SK-N-SH (cell line): ENCODE results near the gene SHB. TPM values are rescaled to one million over a fixed set of nuclear protein-coding genes. Genes with fewer than 3 reads are reported as not detected.

Experiments
- CTCF ChIA-PET: fragments of 300-600, 350-600 bp; formaldehyde crosslinking; extraction: SDS; loops from one replicate; lab custom pipeline; 2021; lab: Yijun Ruan, JAX
- POLR2A ChIA-PET: fragments of 350-600 bp; sonication (Branson Sonifier 250); formaldehyde crosslinking; extraction: SDS; loops from one replicate; lab custom pipeline; 2020; ENCODE audit warnings: antibody characterized with exemption, inconsistent platforms; lab: Yijun Ruan, JAX
- DNase-seq: peaks from one replicate; pipeline ENCODE4 v3.0.0; 2012
- H2AFZ ChIP-seq: fragments of 200-600 bp; sonication (generic); 2 replicates; pipeline ENCODE4 v1.8.1; 2016; ENCODE audit warnings: antibody characterized with exemption, mild to moderate bottlenecking, low read depth
- H3F3A ChIP-seq: fragments of 200-600 bp; sonication (generic); replicated peaks from 2 replicates; pipeline ENCODE3; 2016; ENCODE audit warnings: antibody characterized with exemption, mild to moderate bottlenecking; ENCODE audit not compliant: insufficient read depth
- H3K27ac ChIP-seq, 2 experiments: fragments of 200-500 bp in 1 of 2; fragments of 200-600 bp in 1 of 2; sonication (Bioruptor generic) in 1 of 2; sonication (generic), shearing (Covaris generic) in 1 of 2; 2 replicates each; pipeline versions ENCODE4 v1.5.1 to v1.6.1; 2014 to 2016; ENCODE audit warnings: low read depth in 2 of 2, inconsistent platforms in 1 of 2, low read length in 1 of 2, mild to moderate bottlenecking in 1 of 2, mixed read lengths in 1 of 2
- H3K27me3 ChIP-seq: fragments of 200-600 bp; sonication (generic), shearing (Covaris generic); 2 replicates; pipeline ENCODE4 v1.6.1; 2016; ENCODE audit warnings: mixed run types; ENCODE audit not compliant: insufficient read depth
- H3K36me3 ChIP-seq, 2 experiments: fragments of 200-500 bp in 1 of 2; fragments of 200-600 bp in 1 of 2; sonication (Bioruptor generic) in 1 of 2; sonication (generic) in 1 of 2; replicated peaks in 1 of 2; 2 replicates each; pipeline versions ENCODE3 to v1.5.1; 2014 to 2016; ENCODE audit warnings: low read length in 1 of 2, mild to moderate bottlenecking in 1 of 2; ENCODE audit not compliant: insufficient read depth in 2 of 2, control insufficient read depth in 1 of 2
- H3K4me1 ChIP-seq, 2 experiments: fragments of 200-500 bp in 1 of 2; fragments of 200-600 bp in 1 of 2; sonication (Bioruptor generic) in 1 of 2; sonication (generic), shearing (Covaris generic) in 1 of 2; 2 replicates each; pipeline versions ENCODE4 v1.5.1 to v1.6.1; 2014 to 2016; ENCODE audit warnings: low read depth in 1 of 2, low read length in 1 of 2, mixed run types in 1 of 2; ENCODE audit not compliant: insufficient read depth in 2 of 2, control insufficient read depth in 1 of 2
- H3K4me2 ChIP-seq: fragments of 200-600 bp; sonication (generic), shearing (Covaris generic); 2 replicates; pipeline ENCODE4 v1.6.1; 2017; ENCODE audit warnings: mixed run types
- H3K4me3 ChIP-seq, 2 experiments: fragments of 200-500 bp in 1 of 2; fragments of 200-600 bp in 1 of 2; sonication (Bioruptor generic) in 1 of 2; sonication (generic), shearing (Covaris generic) in 1 of 2; 2 replicates each; pipeline versions ENCODE4 v1.5.1 to v1.8.1; 2014 to 2016; ENCODE audit warnings: low read depth in 2 of 2, inconsistent platforms in 1 of 2, low read length in 1 of 2, mild to moderate bottlenecking in 1 of 2, mixed read lengths in 1 of 2, moderate library complexity in 1 of 2
- H3K79me2 ChIP-seq: fragments of 200-600 bp; sonication (generic); 2 replicates; pipeline ENCODE4 v1.8.1; 2017; ENCODE audit warnings: mild to moderate bottlenecking; ENCODE audit not compliant: insufficient read depth
- H3K9ac ChIP-seq: fragments of 200-600 bp; sonication (generic); 2 replicates; pipeline ENCODE4 v1.6.1; 2017; ENCODE audit warnings: mixed run types
- H3K9me2 ChIP-seq: fragments of 200-600 bp; sonication (generic); 2 replicates; pipeline ENCODE4 v1.6.1; 2017; ENCODE audit warnings: mixed run types
- H3K9me3 ChIP-seq: fragments of 200-600 bp; sonication (generic); 2 replicates; pipeline ENCODE4 v1.6.1; 2017; ENCODE audit warnings: mixed run types, mild to moderate bottlenecking, moderate library complexity
- H4K20me1 ChIP-seq: fragments of 200-600 bp; sonication (generic); 2 replicates; pipeline ENCODE4 v1.6.1; 2017; ENCODE audit warnings: mild to moderate bottlenecking, mixed run types; ENCODE audit not compliant: insufficient read depth
- EP300 ChIP-seq, 2 experiments: IDR thresholded peaks; 2 replicates each; pipeline versions ENCODE4 v1.4.0 to v1.6.1; 2012; ENCODE audit warnings: borderline replicate concordance in 1 of 2, low read depth in 1 of 2, low read length in 1 of 2
- FOSL2 ChIP-seq: IDR thresholded peaks from 2 replicates; pipeline ENCODE4 v1.4.0; 2012; ENCODE audit warnings: low read depth, mild to moderate bottlenecking, moderate library complexity, borderline replicate concordance
- FOXJ3 ChIP-seq: sonication (generic); formaldehyde crosslinking; IDR thresholded peaks from 2 replicates; pipeline ENCODE4 v1.5.1; 2020; ENCODE audit warnings: mild to moderate bottlenecking, missing genetic modification reagents
- MEF2A ChIP-seq: IDR thresholded peaks from 2 replicates; pipeline ENCODE4 v1.4.0; 2012; ENCODE audit warnings: low read depth, borderline replicate concordance
- NFIC ChIP-seq: IDR thresholded peaks from 2 replicates; pipeline ENCODE4 v1.4.0; 2012; ENCODE audit warnings: borderline replicate concordance
- RAD21 ChIP-seq: IDR thresholded peaks from 2 replicates; pipeline ENCODE4 v1.6.1; 2012; ENCODE audit warnings: mild to moderate bottlenecking, low read length
- RCOR1 ChIP-seq: fragments of 150-350 bp; IDR thresholded peaks from 2 replicates; pipeline ENCODE4 v1.6.1; 2017; ENCODE audit warnings: antibody characterized with exemption, low read length
- RFX5 ChIP-seq: IDR thresholded peaks from 2 replicates; pipeline ENCODE4 v1.6.1; 2012; ENCODE audit warnings: mild to moderate bottlenecking, improper control_type of control experiment, low read length
- RXRA ChIP-seq: IDR thresholded peaks from 2 replicates; pipeline ENCODE4 v1.4.0; 2012; ENCODE audit warnings: low read depth, mild to moderate bottlenecking, borderline replicate concordance
- SIN3A ChIP-seq: IDR thresholded peaks from 2 replicates; pipeline ENCODE4 v1.6.1; 2012; ENCODE audit warnings: low read depth, mild to moderate bottlenecking, low read length, moderate library complexity, borderline replicate concordance
- SMC3 ChIP-seq: IDR thresholded peaks from 2 replicates; pipeline ENCODE4 v1.6.1; 2012; ENCODE audit warnings: low read depth, low read length, improper control_type of control experiment
- TCF12 ChIP-seq: IDR thresholded peaks from 2 replicates; pipeline ENCODE4 v1.4.0; 2012
- TEAD4 ChIP-seq: IDR thresholded peaks from 2 replicates; pipeline ENCODE4 v1.4.0; 2012; ENCODE audit warnings: mild to moderate bottlenecking, borderline replicate concordance; ENCODE audit not compliant: insufficient read depth
- YY1 ChIP-seq: IDR thresholded peaks from 2 replicates; pipeline ENCODE4 v1.4.0; 2012; ENCODE audit warnings: low read depth, mild to moderate bottlenecking
- WGBS: methylation state at CpG from one replicate; pipeline ENCODE4 v1.1.6; 2017; ENCODE audit warnings: low lambda C conversion rate; 5-methylcytosine and 5-hydroxymethylcytosine counted together
- polyA plus RNA-seq, 3 experiments: library from polyadenylated mRNA; depleted of rRNA; stranded (reverse); fragments of >200 nt; gene quantifications; 2 replicates each; pipeline ENCODE4 v1.2.3, GENCODE V29; 2012
- TF ChIP-seq, protein P1 (sequence below): fragments of 150-350 bp; IDR thresholded peaks from 2 replicates; pipeline ENCODE4 v1.6.1; 2017; ENCODE audit warnings: antibody characterized with exemption, low read length, low read depth, borderline replicate concordance
- TF ChIP-seq, protein P2 (sequence below): IDR thresholded peaks from 2 replicates; pipeline ENCODE4 v1.4.0; 2012; ENCODE audit warnings: low read depth
- TF ChIP-seq, protein P3 (sequence below): IDR thresholded peaks from 2 replicates; pipeline ENCODE4; 2012
- TF ChIP-seq, protein P4 (sequence below): IDR thresholded peaks from 2 replicates; pipeline ENCODE4 v1.4.0; 2012; ENCODE audit warnings: low read depth, borderline replicate concordance

SHB gene
- polyA plus RNA-seq, 1 of the 3 experiments (the other 2 are of a cell fraction) = 26.0 TPM

DNA sequence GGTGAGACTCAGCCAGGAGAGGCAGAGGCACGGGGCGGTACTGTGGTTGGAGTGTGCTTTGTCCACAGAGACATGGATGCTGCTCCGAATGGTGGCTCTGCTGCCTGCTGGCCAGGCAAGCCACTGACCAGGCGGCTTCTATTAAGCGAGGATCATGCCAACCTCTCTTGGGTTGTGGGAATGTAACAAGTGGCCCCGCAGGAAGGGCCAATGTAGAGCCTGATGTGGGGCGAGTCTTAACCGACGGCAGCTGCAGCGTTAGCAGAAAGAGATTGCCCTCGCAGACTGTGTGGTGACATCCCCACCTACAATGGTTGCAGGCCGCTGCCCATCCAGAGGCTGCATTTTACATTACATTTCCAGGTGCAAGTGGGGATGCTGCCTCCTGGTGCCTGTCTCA lies 118.5 kb downstream of the SHB start:
- peak overlapping the region; percentile 31 to 57; a peak in 2 of 4 replicates for H3K27ac ChIP-seq
- H2AFZ ChIP-seq = no peak overlapping the region
- no peak for DNase-seq
- H3F3A ChIP-seq = peaks cover 34% of the 10 kb centered on the region
- no peaks in the 10 kb centered on the region for H3K9me3 ChIP-seq
- 95% methylated on average over 12 of the region's 12 CpGs for WGBS
- no peak overlapping the region for H3K4me2 ChIP-seq
- peak; percentile 26 for TF ChIP-seq RAD21
- TF ChIP-seq SMC3 = peak; percentile 26; the same call in 1 of the 2 replicates
- TF ChIP-seq EP300 (IDR thresholded peaks at IDR 0.05; ENCODE audit: borderline replicate concordance in 1 of 2, low read depth in 1 of 2, low read length in 1 of 2) = no peak
- TF ChIP-seq, protein P1, sequence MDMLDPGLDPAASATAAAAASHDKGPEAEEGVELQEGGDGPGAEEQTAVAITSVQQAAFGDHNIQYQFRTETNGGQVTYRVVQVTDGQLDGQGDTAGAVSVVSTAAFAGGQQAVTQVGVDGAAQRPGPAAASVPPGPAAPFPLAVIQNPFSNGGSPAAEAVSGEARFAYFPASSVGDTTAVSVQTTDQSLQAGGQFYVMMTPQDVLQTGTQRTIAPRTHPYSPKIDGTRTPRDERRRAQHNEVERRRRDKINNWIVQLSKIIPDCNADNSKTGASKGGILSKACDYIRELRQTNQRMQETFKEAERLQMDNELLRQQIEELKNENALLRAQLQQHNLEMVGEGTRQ = no peak
- TF ChIP-seq YY1 = no peak
- H3K9ac ChIP-seq = no peak overlapping the region
- ChIA-PET CTCF (interaction anchor here (1.1 to 1.8 kb wide), 2 partner anchors 37 to 47 kb away, joined by 4 to 7 read pairs; no protein-coding TSS in a partner anchor), POLR2A (interaction anchor here (0.7 kb wide), 1 partner anchor 16 kb away, joined by 5 read pairs; no protein-coding TSS in a partner anchor)
- peaks cover 60% of the 10 kb centered on the region; the same call in 1 of the 2 replicates for H3K79me2 ChIP-seq
- H3K4me3 ChIP-seq = no peak overlapping the region
- peaks cover 29 to 44% of the 10 kb centered on the region in 2 experiments; a peak in 3 of 4 replicates for H3K4me1 ChIP-seq
- peaks cover 18 to 33% of the 10 kb centered on the region in 2 experiments for H3K36me3 ChIP-seq
- no peaks in the 10 kb centered on the region for H3K9me2 ChIP-seq
- H3K27me3 ChIP-seq = no peaks in the 10 kb centered on the region
- H4K20me1 ChIP-seq = no peaks in the 10 kb centered on the region

DNA sequence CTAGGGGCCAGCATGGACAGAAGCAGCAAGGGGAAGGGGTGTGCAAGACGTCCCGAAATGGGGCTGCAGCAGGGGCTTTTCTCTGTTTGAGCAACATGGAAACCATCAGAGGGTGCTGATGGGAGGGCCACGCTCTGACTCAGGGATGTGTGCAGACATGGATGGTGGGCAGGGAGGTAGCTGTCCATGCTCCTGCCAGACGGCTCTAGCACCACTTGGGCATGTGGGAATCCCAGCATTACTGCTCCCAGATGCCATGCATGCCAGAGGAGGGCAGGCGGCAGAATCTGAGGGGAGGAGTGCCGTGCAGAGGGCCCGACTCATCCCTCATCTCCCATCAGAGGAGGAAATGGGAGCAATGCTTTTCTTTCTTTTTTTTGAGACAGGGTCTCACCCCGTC lies 119.5 kb downstream of the SHB start:
- peaks cover 62% of the 10 kb centered on the region; the same call in 1 of the 2 replicates for H3K79me2 ChIP-seq
- CTCF ChIA-PET = interaction anchor here (1.2 to 1.6 kb wide), 2 partner anchors 30 to 36 kb away, joined by 3 to 7 read pairs; no protein-coding TSS in a partner anchor

More for the DNA sequence above, 119.5 kb downstream of the SHB start:
- Histone ChIP-seq H3K9me3 (no peaks in the 10 kb centered on the region), H4K20me1 (no peaks in the 10 kb centered on the region), H3K4me1 (peaks cover 39 to 46% of the 10 kb centered on the region in 2 experiments; a peak in 3 of 4 replicates), H3K27me3 (no peaks in the 10 kb centered on the region), H3K36me3 (peaks cover 9 to 36% of the 10 kb centered on the region in 2 experiments), H3K9me2 (no peaks in the 10 kb centered on the region), H2AFZ (no peak overlapping the region), H3K9ac (no peak overlapping the region), H3K27ac (peak overlapping the region; percentile 35 to 57; a peak in 3 of 4 replicates), H3K4me3 (no peak overlapping the region), H3F3A (peaks cover 34% of the 10 kb centered on the region), H3K4me2 (peak overlapping the region; percentile 48; the same call in 1 of the 2 replicates)
- 32% methylated on average over 7 of the region's 8 CpGs for WGBS
- TF ChIP-seq SIN3A (0 out of 2 replicates have a peak, but pooled peaks have one; percentile 7), TEAD4 (peak; percentile 81), FOSL2 (peak; percentile 47), RCOR1 (no peak), RXRA (peak; percentile 49; the same call in 1 of the 2 replicates), EP300 (IDR thresholded peaks at IDR 0.05; ENCODE audit: borderline replicate concordance in 1 of 2, low read depth in 1 of 2, low read length in 1 of 2) (peak in 1 of 2 experiments; percentile 52; a peak in 1 of 4 replicates), NFIC (0 out of 2 replicates have a peak, but pooled peaks have one; percentile 48), RFX5 (no peak), FOXJ3 (CRISPR knock-in tag) (no peak), SMC3 (no peak), TCF12 (peak; percentile 80), MEF2A (no peak), YY1 (peak; percentile 60; the same call in 1 of the 2 replicates)
- TF ChIP-seq, protein P1 = no peak
- TF ChIP-seq, protein P2, sequence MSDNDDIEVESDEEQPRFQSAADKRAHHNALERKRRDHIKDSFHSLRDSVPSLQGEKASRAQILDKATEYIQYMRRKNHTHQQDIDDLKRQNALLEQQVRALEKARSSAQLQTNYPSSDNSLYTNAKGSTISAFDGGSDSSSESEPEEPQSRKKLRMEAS = peak; percentile 96
- TF ChIP-seq, protein P3, sequence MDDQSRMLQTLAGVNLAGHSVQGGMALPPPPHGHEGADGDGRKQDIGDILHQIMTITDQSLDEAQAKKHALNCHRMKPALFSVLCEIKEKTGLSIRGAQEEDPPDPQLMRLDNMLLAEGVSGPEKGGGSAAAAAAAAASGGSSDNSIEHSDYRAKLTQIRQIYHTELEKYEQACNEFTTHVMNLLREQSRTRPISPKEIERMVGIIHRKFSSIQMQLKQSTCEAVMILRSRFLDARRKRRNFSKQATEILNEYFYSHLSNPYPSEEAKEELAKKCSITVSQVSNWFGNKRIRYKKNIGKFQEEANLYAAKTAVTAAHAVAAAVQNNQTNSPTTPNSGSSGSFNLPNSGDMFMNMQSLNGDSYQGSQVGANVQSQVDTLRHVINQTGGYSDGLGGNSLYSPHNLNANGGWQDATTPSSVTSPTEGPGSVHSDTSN = peak; percentile 68
- TF ChIP-seq, protein P4, sequence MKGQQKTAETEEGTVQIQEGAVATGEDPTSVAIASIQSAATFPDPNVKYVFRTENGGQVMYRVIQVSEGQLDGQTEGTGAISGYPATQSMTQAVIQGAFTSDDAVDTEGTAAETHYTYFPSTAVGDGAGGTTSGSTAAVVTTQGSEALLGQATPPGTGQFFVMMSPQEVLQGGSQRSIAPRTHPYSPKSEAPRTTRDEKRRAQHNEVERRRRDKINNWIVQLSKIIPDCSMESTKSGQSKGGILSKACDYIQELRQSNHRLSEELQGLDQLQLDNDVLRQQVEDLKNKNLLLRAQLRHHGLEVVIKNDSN = no peak
- DNase-seq = no peak
- POLR2A ChIA-PET = interaction anchor here (0.7 to 1.0 kb wide), 2 partner anchors 12 to 483 kb away, joined by 3 read pairs; no protein-coding TSS in a partner anchor
